GM18909 (cell line): ENCODE data around the gene INSRR.

Experiments used
- ATAC-seq: cut with Tn5 transposase; IDR thresholded peaks from one replicate; pipeline ENCODE4 v1.9.1; 2021; ENCODE audit warnings: mild to moderate bottlenecking; ENCODE audit not compliant: unreplicated experiment, poor library complexity

The INSRR gene

GRCh38 chr1:156858959-156859522 is at the start of gene INSRR:
Gene INSRR, minus strand, starts transcription at chr1:156859117. Its CDS starts 496 bp downstream, at chr1:156858621.
- ATAC-seq: no peak

GRCh38 chr1:156908541-156908940 is 49.6 kb upstream of the INSRR start:
- ATAC-seq: no peak

DNA sequence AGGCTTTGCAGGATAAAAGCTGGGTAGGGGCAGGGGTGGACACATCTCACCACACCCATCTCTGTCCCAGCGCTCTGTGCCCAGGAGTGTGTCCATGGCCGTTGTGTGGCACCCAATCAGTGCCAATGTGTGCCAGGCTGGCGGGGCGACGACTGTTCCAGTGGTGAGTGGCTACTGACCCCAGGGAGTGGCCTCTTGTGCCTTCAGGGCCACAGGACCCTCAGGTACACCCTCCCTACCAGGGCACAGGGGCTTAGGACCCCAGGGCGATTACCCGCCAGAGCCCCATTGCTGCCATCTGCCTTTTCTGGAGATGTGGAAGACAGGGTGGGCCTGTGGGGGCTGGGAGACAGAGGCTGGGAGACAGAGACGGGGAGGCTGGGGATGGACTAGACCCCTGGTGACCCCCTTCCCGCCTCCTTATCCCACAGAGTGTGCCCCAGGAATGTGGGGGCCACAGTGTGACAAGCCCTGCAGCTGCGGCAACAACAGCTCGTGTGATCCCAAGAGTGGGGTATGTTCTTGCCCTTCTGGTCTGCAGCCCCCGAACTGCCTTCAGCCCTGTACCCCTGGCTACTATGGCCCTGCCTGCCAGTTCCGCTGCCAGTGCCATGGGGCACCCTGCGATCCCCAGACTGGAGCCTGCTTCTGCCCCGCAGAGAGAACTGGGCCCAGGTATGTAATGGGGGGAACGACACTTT is 47.4 kb upstream of the INSRR start:
- ATAC-seq: no peak

GRCh38 chr1:156905651-156906050 is 46.7 kb upstream of the INSRR start:
- ATAC-seq: no peak

- no peak for ATAC-seq
Observed at GRCh38 chr1:156905176-156905575, 46.3 kb upstream of the INSRR start.

- no peak for ATAC-seq
Observed at GRCh38 chr1:156904187-156904959, 45.5 kb upstream of the INSRR start.

DNA sequence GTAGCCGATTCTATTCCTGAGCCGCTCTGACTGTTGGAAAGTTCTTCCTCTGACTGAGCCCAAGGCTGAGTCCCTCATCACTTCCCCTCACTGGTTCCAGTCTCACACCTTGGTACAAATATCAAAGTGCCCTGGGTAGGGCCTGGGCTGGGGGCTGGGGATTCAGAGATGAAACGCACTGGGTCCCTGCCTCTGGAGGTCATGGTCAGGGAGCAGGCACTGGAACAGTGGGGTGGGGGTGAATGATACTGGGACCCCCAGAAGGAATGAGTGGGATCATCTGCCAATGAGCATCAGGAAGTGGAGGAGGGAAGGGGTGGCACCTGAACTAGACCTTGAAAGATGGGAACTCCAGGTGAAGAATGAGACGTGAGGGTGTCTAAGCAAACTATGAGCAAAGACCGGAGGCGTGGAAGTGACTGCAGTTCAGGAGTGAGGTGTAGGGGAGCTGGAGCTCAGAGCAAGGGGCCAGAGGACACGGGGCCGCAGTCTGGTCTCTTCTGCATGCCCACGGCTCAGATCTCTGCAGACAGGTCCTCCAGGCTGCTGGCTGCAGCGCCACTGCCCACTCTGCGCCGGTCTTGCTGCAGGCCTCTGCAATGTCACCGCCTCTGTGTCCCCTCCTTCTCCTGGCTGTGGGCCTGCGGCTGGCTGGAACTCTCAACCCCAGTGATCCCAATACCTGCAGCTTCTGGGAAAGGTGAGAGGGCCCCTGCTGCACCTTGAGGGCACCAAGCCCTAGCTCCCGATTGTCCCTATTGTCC is 44.6 kb upstream of the INSRR start:
- no peak for ATAC-seq

DNA sequence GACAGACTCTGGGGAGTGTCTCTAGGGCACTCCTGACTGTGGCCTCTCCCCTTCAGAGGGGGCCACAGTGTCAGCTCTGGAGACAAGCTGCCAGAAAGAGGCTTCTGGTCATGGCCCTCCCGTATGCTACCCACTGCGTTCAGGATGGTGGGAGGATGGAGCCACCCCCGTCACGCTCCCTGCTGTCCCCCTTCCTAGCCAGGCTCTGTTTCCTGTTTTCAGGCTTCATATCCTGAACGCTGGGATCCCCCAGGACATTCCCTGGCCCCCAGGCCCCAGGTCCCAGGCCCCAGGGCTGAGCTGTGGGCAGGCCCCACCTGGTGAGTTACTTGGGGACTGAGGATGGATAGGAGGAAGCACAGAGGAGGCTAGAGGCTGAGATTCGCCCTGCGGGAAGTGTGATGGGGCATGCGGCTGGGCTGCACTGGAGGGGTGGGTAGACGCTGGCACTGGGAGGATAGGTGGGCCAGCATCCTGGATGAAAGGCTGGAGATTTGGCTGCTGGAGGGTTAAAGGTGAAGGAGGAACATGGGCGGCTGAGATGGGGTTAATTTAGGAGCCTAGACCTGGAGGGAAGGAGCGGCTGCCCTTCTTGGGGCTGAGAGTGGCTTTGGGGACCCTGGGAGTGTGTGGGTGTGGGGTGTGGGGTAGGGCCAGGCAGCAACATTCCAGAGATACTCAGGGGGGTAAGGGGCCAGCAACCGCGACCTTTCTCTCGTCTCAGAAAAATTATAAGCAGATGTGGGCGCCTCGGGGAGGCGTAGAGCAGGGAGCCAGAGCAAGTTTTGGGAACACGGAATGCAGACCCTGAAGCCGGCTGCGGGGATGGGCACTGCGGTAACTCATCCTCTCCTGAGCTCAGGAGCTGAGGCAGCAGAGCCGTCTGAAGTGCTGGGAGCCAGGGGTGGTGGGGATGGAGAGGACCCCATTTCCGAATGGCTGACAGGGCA is 43.3 kb upstream of the INSRR start:
- no peak for ATAC-seq

DNA sequence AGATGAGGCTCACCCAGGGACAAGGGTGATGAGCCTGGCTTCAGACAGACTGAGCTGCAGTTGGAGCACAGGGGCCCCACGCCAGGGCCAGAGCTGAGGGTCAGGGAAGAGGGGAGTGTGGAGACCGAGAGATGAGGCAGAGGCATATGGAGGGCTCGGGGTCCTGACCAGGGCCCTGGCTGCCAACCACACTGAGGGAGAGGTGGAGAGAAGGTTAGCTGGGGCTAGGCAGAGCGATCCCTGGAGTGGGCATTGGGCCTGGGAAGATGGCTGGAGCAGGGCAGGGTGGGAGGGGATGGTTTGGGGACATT is 42.6 kb upstream of the INSRR start:
- ATAC-seq: no peak

DNA sequence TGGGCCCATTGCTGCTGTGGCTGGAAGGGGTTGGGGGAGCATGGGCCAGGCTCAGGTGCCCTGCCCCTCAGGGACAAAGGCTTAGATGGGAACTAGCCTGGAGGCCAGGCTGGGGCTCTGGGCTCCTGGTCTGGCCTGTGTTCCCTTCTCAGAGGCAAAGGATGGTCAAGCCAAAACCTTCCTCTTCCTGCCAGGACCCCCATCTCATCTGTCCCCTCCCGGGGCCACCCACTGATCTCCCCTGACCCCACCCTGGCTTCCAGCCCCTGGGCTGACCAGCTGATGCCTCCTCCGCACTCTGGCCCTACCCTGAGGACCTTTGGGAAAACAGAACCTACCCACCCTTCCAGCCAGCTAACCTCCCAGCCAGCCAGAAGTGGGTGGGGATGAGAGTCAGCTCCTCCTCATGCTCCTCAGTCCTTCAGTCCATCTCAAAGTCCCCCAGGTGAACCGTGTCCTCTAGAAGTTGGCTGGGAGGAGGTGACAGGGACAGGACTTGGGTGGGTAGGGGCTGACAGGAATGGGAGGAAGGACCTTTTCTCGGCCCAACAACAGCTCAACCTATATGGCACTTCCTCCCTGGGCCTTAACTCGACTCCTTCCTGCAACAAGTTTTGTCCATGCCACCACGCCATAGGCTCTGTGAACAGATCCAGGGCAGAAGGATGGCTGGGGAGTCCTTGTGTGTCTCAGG is 42.1 kb upstream of the INSRR start:
- ATAC-seq: no peak

DNA sequence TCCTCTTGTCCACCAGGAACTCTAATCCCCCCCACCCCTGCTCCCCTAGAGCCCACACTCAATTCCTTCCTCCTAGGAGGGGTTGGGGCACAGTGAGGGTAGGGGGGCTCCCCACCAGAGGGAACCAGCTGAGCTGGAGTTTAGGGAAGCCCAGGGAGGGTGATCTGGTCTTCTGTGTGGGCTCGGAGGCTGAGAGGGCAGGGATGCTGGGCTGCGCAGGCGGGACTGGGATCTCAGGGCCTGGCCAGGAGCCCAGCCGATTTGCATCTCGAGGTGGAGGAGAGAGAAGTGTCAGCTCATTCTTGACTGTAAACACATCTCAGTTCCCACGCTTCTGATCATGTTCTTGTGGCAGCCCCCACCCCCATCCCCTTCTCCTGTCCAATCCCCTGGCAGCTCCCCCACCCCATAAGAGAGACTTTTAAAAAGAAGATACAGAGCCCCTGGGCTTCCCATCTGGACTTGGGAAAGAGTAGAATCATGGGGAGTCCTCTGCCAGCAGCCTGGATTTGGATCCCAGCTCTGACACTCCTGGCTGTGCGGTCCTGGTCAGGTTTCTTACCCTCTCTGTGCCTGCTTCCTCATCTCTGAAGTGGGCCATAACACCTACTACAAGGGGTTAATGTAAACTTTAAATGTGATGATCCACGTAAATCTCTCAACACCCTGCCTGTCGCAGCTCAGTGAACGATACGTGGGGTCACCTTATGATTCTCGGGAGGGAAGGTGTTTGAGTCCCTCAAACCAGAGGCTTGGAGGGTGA is 41.2 kb upstream of the INSRR start:
- ATAC-seq: no peak

- ATAC-seq: no peak
Observed at GRCh38 chr1:156898971-156899664, 40.2 kb upstream of the INSRR start.

DNA sequence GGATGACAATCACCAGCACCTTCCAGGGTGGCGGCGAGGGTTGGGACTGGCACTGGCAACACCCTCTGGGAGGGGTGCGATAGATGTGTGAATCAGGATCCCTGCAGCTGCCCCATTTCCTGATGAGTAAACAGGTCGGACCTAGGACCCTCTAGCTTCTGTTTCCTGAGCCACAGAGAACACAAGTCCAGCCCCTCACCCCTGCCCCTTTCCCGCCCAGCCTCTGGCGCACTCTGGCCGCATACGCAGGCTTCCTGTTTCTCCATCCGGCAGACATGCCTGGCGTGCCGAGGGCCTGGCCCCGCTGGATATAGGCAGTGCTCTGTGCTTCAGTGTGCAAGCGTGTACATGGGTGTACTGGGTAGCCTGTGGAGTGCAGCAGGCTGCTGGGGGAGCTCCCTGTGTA is 39.2 kb upstream of the INSRR start:
- ATAC-seq: no peak

- ATAC-seq: no peak
Observed at GRCh38 chr1:156897078-156897825, 38.3 kb upstream of the INSRR start.

DNA sequence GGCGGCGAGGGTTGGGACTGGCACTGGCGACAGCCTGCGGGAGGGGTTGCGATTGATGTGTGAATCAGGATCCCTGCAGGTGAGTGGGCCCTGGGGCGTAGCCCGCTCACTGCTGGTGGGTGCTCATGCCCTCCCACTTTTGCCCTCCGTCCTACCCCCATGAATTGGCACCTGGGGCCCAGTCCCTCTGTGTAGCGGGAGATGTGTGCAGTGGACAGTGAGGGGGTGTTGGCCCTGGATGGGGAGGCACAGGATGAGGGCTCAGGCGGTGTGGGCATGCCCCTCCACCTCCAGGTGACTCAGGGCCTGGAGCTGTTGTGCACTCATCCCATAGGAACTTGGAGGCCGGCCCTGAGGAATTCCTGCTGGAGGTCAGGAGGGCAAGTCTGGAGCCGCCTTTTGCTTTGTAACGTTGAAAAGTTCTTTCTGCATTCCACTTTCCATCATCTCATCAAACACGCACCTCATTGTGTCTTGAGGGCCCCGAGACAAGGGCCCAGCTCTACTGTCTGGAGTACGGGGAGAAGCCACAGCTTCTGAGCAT is 37.6 kb upstream of the INSRR start:
- no peak for ATAC-seq

- ATAC-seq: no peak
Observed at GRCh38 chr1:156895927-156896326, 37.0 kb upstream of the INSRR start.

DNA sequence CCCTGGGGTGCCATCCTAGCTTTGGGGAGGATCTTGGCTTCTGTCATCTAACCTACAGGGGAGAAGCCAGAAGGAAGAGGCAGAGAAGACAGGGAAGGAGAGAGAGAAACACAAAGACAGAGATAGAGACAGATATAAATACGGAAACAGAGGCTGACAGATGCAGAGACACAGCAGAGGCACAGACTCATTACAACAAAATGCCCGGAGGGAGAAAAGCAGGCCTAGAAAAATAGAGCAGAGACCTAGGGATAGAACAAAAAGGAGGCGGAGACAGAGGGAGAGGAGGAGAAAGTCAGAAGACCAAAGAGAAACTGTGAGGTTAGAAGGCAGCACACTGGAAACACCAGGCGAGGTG is 36.5 kb upstream of the INSRR start:
- no peak for ATAC-seq
